ENCODE data around the gene CBFA2T2. TPM values are rescaled to one million over a fixed set of nuclear protein-coding genes. Genes with fewer than 3 reads are reported as not detected.

CBFA2T2 gene
- total RNA-seq, 1 donor: 11.2 TPM

GRCh38 chr20:33545763-33546162 lies 55.9 kb downstream of the CBFA2T2 start:
- peaks cover 7% of the 10 kb centered on the region for H3K4me1 ChIP-seq (ENCODE audit: insufficient read depth, low read length)
- DNase-seq (ENCODE audit: insufficient read length, low spot score, missing footprints): no peak

DNA sequence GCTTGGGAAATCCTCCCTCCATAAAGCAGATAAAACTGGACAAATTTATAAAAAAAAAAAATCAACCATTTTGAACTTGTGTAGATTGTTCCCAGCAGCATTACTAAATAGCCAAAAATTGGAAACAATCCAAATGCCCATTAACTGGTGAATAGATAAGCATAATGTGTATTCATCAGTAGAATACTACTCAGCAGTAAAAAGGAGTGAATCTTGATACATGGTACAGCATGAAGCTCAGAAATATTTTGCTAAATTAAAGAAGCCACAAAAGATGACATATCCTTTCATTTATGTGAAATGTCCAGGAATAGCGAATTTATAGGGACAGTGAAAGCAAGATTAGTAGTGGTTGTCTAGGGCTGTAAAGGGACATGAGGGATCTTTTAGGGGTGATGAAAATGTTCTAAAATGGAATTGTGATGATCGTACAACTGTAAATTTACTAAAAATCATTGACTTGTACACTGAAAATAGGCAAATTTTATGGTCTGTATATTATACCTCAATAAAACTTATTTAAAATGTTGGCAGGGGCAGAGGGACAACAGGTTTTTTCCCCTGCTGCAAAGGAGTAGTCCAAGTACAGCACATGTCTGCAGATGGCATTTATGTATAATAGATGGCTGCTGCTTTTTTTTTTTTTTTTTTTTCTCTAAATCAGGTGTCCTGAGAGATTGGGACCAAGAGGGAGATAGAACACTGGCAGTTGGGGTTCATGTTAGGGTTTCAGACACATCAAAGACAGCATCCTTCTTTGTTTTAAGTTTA lies 59.5 kb downstream of the CBFA2T2 start:
- TF ChIP-seq, protein P1, sequence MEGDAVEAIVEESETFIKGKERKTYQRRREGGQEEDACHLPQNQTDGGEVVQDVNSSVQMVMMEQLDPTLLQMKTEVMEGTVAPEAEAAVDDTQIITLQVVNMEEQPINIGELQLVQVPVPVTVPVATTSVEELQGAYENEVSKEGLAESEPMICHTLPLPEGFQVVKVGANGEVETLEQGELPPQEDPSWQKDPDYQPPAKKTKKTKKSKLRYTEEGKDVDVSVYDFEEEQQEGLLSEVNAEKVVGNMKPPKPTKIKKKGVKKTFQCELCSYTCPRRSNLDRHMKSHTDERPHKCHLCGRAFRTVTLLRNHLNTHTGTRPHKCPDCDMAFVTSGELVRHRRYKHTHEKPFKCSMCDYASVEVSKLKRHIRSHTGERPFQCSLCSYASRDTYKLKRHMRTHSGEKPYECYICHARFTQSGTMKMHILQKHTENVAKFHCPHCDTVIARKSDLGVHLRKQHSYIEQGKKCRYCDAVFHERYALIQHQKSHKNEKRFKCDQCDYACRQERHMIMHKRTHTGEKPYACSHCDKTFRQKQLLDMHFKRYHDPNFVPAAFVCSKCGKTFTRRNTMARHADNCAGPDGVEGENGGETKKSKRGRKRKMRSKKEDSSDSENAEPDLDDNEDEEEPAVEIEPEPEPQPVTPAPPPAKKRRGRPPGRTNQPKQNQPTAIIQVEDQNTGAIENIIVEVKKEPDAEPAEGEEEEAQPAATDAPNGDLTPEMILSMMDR (IDR thresholded peaks at IDR 0.05; ENCODE audit: extremely low read depth, low read depth, low read length): no peak
- Histone ChIP-seq H4K20me1 (ENCODE audit: insufficient read depth, low read length) (peaks cover 10% of the 10 kb centered on the region), H3K79me2 (ENCODE audit: insufficient read depth, low read length) (peaks cover 17% of the 10 kb centered on the region), H3K27me3 (ENCODE audit: insufficient read depth, low read length) (no peaks in the 10 kb centered on the region), H3K4me2 (ENCODE audit: insufficient read depth, low read length) (no peak overlapping the region), H3K9me3 (ENCODE audit: low read depth, low read length) (no peaks in the 10 kb centered on the region), H2AFZ (ENCODE audit: low read length) (no peak overlapping the region), H3K4me3 (ENCODE audit: insufficient read depth, low read length) (no peak overlapping the region), H3K4me1 (ENCODE audit: insufficient read depth, low read length) (peaks cover 20% of the 10 kb centered on the region), H3K27ac (ENCODE audit: low read depth, low read length) (no peak overlapping the region), H3K36me3 (ENCODE audit: insufficient read depth, low read length) (no peaks in the 10 kb centered on the region)
- DNase-seq (ENCODE audit: insufficient read length, low spot score, missing footprints): no peak

More at GRCh38 chr20:33545763-33546162, 55.9 kb downstream of the CBFA2T2 start:
- peaks cover 10% of the 10 kb centered on the region for H4K20me1 ChIP-seq (ENCODE audit: insufficient read depth, low read length)
- no peaks in the 10 kb centered on the region for H3K9me3 ChIP-seq (ENCODE audit: low read depth, low read length)
- no peaks in the 10 kb centered on the region for H3K27me3 ChIP-seq (ENCODE audit: insufficient read depth, low read length)
- peaks cover 22% of the 10 kb centered on the region for H3K79me2 ChIP-seq (ENCODE audit: insufficient read depth, low read length)
- no peak overlapping the region for H3K4me2 ChIP-seq (ENCODE audit: insufficient read depth, low read length)
- TF ChIP-seq, protein P1 (IDR thresholded peaks at IDR 0.05; ENCODE audit: extremely low read depth, low read depth, low read length): no peak
- H2AFZ ChIP-seq (ENCODE audit: low read length): no peak overlapping the region
- H3K36me3 ChIP-seq (ENCODE audit: insufficient read depth, low read length): no peaks in the 10 kb centered on the region
- no peak overlapping the region for H3K27ac ChIP-seq (ENCODE audit: low read depth, low read length)
- no peak overlapping the region for H3K4me3 ChIP-seq (ENCODE audit: insufficient read depth, low read length)

GRCh38 chr20:33551778-33552177 lies 61.9 kb downstream of the CBFA2T2 start:
- no peaks in the 10 kb centered on the region for H3K9me3 ChIP-seq (ENCODE audit: low read depth, low read length)
- no peaks in the 10 kb centered on the region for H3K36me3 ChIP-seq (ENCODE audit: insufficient read depth, low read length)
- peaks cover 10% of the 10 kb centered on the region for H4K20me1 ChIP-seq (ENCODE audit: insufficient read depth, low read length)
- DNase-seq (ENCODE audit: insufficient read length, low spot score, missing footprints): no peak
- no peak overlapping the region for H3K4me2 ChIP-seq (ENCODE audit: insufficient read depth, low read length)
- TF ChIP-seq, protein P1 (IDR thresholded peaks at IDR 0.05; ENCODE audit: extremely low read depth, low read depth, low read length): no peak
- no peak overlapping the region for H3K27ac ChIP-seq (ENCODE audit: low read depth, low read length)
- H3K4me3 ChIP-seq (ENCODE audit: insufficient read depth, low read length): no peak overlapping the region
- no peak overlapping the region for H2AFZ ChIP-seq (ENCODE audit: low read length)
- H3K27me3 ChIP-seq (ENCODE audit: insufficient read depth, low read length): no peaks in the 10 kb centered on the region
- peaks cover 16% of the 10 kb centered on the region for H3K79me2 ChIP-seq (ENCODE audit: insufficient read depth, low read length)
- peaks cover 26% of the 10 kb centered on the region for H3K4me1 ChIP-seq (ENCODE audit: insufficient read depth, low read length)

- peaks cover 23% of the 10 kb centered on the region for H3K4me1 ChIP-seq (ENCODE audit: insufficient read depth, low read length)
- H4K20me1 ChIP-seq (ENCODE audit: insufficient read depth, low read length): peaks cover 10% of the 10 kb centered on the region
- H3K9me3 ChIP-seq (ENCODE audit: low read depth, low read length): no peaks in the 10 kb centered on the region
- no peaks in the 10 kb centered on the region for H3K27me3 ChIP-seq (ENCODE audit: insufficient read depth, low read length)
- H3K4me2 ChIP-seq (ENCODE audit: insufficient read depth, low read length): no peak overlapping the region
- no peak for DNase-seq (ENCODE audit: insufficient read length, low spot score, missing footprints)
- no peak overlapping the region for H3K4me3 ChIP-seq (ENCODE audit: insufficient read depth, low read length)
- TF ChIP-seq, protein P1 (IDR thresholded peaks at IDR 0.05; ENCODE audit: extremely low read depth, low read depth, low read length): no peak
- peaks cover 15% of the 10 kb centered on the region for H3K79me2 ChIP-seq (ENCODE audit: insufficient read depth, low read length)
- H2AFZ ChIP-seq (ENCODE audit: low read length): no peak overlapping the region
- no peak overlapping the region for H3K27ac ChIP-seq (ENCODE audit: low read depth, low read length)
- H3K36me3 ChIP-seq (ENCODE audit: insufficient read depth, low read length): no peaks in the 10 kb centered on the region
Measured at GRCh38 chr20:33552519-33552918, 62.6 kb downstream of the CBFA2T2 start.
